Measurements from ENCODE around the gene MRPL39. TPM values are rescaled to one million over a fixed set of nuclear protein-coding genes. Genes with fewer than 3 reads are reported as not detected.

The MRPL39 gene
- total and polyA plus RNA-seq, 2 donors (not counting 3 experiments of a cell fraction or from before 2014, with no cell fraction given), result 10.4 to 25.2 TPM

DNA sequence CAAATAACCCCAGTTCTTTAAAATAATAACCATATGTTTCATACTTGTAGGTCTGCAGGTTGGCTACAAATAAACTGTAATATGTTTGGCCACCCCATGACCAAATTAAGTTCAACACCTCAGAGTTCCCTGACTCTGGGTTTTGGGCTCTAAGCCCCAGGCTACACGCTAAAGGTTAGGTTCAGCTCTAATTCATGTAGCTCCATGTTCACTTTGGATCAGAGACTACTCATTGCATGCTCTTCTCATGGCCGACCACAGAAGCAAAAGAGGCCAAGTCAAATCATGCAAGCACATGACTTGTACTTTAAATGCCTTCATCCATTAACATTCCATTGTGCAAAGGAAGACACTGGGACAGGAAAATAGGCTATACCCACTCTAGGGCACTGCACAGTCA, 66.2 kb downstream of the MRPL39 start:
- Histone ChIP-seq H3K79me2 (ENCODE audit: control insufficient read depth, insufficient read depth, low read length) (no peaks in the 10 kb centered on the region), H3K4me1 (ENCODE audit: control insufficient read depth, extremely low read depth, insufficient read depth, low read length) (no peaks in the 10 kb centered on the region), H2AFZ (ENCODE audit: low read depth, low read length) (no peak overlapping the region), H3K9me1 (replicated peaks; ENCODE audit: control insufficient read depth, extremely low read depth, insufficient read depth, low read length) (no peaks in the 10 kb centered on the region), H3K4me3 (replicated peaks in 1 of 3; ENCODE audit: insufficient read depth in 1 of 3, low read depth in 1 of 3, low read length in 3 of 3) (no peak overlapping the region), H3K9ac (replicated peaks; ENCODE audit: extremely low read depth, insufficient read depth, low read length) (no peak overlapping the region), H3K27ac (ENCODE audit: insufficient read depth, low read depth, low read length) (no peak overlapping the region), H3K4me2 (ENCODE audit: insufficient read depth, low read length) (no peak overlapping the region), H3K36me3 (ENCODE audit: control insufficient read depth in 2 of 2, extremely low read depth in 1 of 2, insufficient read depth in 2 of 2, low read length in 2 of 2) (no peaks in the 10 kb centered on the region), H4K20me1 (replicated peaks; ENCODE audit: control insufficient read depth, extremely low read depth, insufficient read depth, low read length) (no peaks in the 10 kb centered on the region), H3K27me3 (ENCODE audit: control insufficient read depth in 2 of 2, insufficient read depth in 2 of 2, low read length in 2 of 2) (no peaks in the 10 kb centered on the region), H3K9me3 (replicated peaks; ENCODE audit: control insufficient read depth, insufficient read depth, low read length) (no peaks in the 10 kb centered on the region)
- intact Hi-C loops (cut with micrococcal nuclease) (no loop called here), dilution Hi-C loops (cut with MboI; ENCODE audit: extremely low pct_ligation_motif_present, low sequenced_read_pairs) (no loop called here)
- DNase-seq (ENCODE audit: low read depth, low spot score), result no peak
- TF ChIP-seq EZH2 (IDR thresholded peaks at IDR 0.05; ENCODE audit: borderline replicate concordance, low read depth, low read length, severe bottlenecking) (no peak), POLR2AphosphoS5 (IDR thresholded peaks at IDR 0.05; ENCODE audit: insufficient read depth, low read depth, low read length) (no peak), MYC (IDR thresholded peaks at IDR 0.05; ENCODE audit: low read depth, low read length) (no peak), JUN (IDR thresholded peaks at IDR 0.05; ENCODE audit: borderline replicate concordance, insufficient read depth, insufficient read length, low read depth) (no peak), POLR2A (IDR thresholded peaks at IDR 0.05; ENCODE audit: low read depth, low read length) (no peak), GATA2 (IDR thresholded peaks at IDR 0.05; ENCODE audit: insufficient read depth, insufficient read length, low read depth, low read length) (no peak), FOS (IDR thresholded peaks at IDR 0.05; ENCODE audit: borderline replicate concordance, insufficient read depth, low read length) (no peak)
- TF ChIP-seq, protein P1, sequence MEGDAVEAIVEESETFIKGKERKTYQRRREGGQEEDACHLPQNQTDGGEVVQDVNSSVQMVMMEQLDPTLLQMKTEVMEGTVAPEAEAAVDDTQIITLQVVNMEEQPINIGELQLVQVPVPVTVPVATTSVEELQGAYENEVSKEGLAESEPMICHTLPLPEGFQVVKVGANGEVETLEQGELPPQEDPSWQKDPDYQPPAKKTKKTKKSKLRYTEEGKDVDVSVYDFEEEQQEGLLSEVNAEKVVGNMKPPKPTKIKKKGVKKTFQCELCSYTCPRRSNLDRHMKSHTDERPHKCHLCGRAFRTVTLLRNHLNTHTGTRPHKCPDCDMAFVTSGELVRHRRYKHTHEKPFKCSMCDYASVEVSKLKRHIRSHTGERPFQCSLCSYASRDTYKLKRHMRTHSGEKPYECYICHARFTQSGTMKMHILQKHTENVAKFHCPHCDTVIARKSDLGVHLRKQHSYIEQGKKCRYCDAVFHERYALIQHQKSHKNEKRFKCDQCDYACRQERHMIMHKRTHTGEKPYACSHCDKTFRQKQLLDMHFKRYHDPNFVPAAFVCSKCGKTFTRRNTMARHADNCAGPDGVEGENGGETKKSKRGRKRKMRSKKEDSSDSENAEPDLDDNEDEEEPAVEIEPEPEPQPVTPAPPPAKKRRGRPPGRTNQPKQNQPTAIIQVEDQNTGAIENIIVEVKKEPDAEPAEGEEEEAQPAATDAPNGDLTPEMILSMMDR (IDR thresholded peaks at IDR 0.05; ENCODE audit: extremely low read depth in 1 of 2, insufficient read depth in 1 of 2, low read depth in 1 of 2, low read length in 2 of 2), result no peak
- TF ChIP-seq, protein P2, sequence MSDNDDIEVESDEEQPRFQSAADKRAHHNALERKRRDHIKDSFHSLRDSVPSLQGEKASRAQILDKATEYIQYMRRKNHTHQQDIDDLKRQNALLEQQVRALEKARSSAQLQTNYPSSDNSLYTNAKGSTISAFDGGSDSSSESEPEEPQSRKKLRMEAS (IDR thresholded peaks at IDR 0.05; ENCODE audit: insufficient read depth, insufficient read length), result no peak
- BruUV-seq (replicated peaks), result no TSS peak
- CTCF ChIA-PET, result interaction anchor here (1.0 kb wide), 1 partner anchor 8 kb away, joined by 4 read pairs; no protein-coding TSS in a partner anchor
- FAIRE-seq, result no peak
- POLR2A ChIA-PET, result no interaction called here

Measured in endothelial cell of umbilical vein (primary cell).